Activated CD4-positive, alpha-beta T cell treated with anti-CD3 and anti-CD28 coated beads, Interleukin-2, amount 50 U/mL, for 1 hour (primary cell): ENCODE measurements around the gene MAFG.
"Not testable (repeated sequence)": the region's sequence is repeated elsewhere in the genome, so short reads cannot be mapped to it uniquely, and the experiment has no call there.

Experiments used
- DNase-seq: peaks from one replicate; pipeline ENCODE4 v3.0.0-alpha.2; 2020

Gene MAFG

DNA sequence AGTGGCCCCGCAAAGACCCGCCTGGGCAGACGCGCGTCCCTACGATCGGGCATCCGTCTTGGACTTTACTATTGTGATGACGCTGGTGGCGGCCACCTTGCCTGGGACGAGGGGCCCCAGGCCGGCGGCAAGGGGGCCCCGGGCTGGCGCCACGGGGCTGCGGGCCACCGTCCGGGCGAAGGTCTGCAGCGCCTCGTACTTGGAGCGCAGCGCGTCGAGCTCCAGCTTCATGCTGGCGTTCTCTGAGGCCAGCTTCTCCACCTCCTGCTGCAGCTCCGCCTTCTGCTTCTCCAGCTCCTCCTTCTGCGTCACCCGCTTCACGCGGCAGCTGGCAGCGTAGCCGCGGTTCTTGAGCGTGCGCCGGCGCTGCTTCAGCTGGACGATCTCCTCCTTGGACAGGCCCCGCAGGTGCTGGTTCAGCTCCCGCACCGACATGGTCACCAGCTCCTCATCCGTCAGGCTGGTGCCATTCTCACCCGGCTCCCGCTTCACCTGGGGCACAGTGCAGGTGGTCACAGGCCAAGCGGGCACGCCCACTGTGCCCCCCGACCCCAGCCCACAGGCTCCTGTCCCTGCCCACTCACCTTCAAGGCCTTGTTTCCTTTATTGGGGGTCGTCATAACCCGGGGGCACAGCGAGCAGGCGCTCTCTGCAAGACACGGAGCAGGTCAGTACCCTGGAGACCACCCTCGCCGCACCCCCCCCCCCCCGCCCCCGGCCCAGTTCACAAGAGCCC is 4.8 kb downstream of the MAFG start:
- no peak for DNase-seq

DNA sequence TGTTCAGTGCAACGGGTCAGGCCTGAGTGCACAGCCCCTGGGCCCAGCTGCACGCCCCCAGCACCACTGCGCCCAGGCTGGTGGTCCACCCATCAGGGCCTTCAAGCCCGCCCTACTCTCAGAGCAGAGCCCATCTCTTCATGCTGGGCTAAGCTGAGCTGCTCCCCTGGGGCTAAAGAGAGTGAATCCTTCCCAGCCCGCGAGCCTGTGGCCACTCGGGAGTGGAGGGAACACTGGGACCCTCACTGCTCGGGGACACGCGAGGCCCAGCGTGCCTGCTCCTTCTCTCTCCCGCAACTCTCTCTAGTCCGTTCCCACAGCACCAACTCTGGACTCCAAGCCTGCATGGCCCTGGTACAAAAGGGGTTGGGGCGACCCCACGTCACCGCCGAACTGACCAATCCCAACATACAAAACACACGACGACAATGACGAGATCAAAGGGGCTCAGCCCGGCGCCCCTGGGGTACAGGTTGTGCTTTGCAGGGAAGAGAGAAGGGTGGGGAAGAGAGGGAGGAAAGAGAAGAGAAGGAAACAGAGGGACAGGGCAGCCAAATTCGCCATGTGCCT is 5.5 kb downstream of the MAFG start:
- DNase-seq = no peak

DNA sequence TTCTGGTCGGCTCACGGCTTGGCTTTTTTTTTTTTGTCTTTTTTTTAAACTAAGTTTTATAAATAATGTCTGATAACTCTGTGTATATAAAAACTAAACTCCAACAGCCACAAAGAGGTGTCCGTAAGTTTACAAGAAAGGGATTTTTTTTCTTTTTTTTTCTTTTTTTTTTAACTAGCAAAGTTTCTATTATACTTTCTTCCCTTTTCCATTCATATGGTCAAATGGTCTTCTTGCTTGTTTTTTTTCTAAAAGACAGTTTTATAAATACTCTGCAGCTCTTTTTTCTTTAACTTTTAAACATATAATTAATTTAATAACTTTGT is 6.0 kb downstream of the MAFG start:
- DNase-seq = no peak

DNA sequence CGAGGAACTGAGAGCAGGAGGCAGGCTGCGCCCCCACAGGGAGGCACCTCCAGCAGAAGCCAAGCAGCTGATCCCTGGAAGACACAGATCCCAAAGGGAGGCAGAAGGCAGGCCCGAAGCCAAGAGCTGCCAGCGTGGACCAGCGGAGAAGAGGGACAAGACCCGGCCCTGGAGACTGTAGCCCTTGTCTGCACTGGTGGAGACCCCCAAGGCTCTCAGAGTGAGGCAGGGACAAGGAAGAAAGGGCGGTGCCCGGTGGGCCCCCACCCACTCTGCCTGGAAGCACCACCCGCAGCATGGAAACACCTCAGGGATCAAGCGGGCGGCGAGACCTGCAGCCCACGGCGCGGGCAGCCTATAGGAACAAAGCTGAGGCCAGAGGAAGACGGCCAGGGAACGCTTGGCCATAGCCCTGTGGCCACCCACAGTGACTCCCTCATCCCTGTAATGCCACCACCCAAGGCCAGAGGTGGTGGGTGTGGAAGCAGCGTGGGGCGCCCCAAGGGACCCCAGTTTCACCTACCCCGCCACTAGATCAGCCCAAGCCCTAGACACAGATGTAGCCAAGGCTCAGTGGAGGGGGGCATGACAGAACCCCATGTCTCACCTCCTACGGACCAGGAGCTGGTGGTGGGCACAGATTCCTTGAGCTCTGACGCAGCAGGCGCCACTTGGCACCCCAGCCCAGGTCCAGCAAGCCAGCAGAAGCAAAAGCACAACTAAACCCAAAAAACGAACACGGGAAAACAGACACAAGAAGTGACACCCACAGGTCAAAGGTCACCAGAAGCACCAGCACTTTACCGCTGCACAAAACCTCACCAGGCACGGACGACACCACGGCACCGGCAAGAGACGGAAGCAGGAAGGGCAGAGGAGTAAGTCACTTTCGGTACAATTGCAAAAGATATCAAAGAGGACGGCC is 6.7 kb downstream of the MAFG start:
- no peak for DNase-seq

DNA sequence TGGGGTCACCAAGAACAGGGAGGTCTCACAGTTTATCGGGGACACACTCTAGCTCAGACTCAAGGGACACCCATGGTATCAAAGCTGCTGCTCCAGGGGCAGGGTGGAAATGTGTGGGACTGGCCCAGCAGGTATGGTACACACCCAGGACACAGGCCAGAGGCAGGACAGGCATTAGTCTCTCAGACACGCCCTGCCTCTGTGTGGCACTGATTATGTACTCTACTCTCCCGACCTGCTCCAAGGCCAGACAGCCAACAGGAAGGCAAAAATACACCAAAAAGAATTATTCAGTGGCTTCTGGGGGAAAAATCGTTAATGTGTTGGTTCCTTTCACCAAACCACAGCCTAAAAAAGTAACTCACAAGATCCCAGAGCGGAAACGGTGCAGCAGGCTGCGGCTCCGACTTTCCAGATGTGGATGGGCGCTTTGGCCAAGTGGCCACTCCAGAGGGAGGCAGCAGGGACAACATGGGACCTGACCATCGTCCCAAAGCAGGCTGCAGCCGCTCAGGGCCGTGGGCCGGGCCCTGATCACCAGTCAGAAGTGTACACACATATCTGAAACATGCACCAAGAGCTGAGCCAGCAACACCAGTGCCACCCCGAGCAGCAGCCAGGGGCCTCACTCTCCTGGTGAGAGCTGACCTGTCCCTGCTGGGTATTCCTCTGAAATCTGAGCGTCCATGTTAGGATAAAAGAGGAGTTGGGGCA is 8.5 kb downstream of the MAFG start:
- no peak for DNase-seq

DNA sequence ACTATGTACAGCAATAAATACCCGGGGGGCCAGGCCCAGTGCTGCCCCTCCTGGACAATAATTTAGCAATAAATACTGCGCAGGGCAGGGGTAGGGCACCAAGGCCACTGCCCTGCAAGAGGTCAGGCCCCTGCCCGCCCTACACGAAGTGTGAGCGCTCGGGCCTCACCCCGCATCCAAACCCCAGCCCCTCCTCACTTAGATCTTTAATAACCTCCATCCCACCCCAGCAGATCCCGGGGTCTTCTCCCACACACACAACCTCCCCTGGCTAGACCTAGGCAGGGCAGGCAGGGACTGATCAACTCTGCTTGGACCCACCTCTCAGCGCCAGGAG is 9.2 kb downstream of the MAFG start:
- not testable (repeated sequence) for DNase-seq

DNA sequence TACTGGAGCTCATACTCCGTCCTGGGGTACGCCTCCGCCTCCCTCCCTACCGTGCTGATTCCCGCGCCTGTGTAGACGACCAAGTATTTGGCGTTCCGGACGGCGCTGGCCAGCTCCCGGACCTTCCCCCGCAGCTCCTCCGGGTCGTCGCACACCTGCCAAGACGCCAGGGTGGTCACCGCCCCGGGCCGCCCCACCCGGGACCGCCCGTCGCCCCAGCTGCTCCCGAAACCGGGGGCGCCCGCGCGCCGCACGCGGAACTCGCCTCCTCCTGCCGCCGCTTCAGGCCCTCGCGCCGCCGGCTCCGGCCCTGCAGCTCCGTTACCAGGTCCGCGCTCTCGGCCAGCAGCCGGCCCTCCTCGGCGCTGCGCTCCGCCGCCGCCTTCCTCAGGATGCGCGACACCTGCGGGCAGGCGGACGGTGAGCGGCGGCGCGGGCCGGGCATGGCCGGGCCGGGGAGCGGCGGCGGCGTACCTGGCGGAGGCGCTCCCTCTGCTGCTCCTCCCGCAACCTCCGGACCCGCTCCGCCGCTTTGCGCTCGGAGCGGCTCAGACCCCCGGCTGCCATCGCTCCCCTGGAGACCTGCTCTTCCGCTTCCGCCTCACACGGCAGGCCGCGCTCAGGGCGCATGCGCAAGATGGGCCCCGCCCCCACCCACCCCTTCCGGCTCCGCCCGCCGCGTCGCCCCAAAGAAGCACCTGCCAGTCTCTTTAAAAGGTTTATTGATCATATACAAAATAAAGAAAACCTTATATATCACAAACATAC is 9.8 kb downstream of the MAFG start, which contains the start of gene SIRT7:
Gene SIRT7, minus strand, starts transcription at position 612 of the 768 bp plus-strand sequence. Its CDS starts 45 bp downstream, at position 567.
- peak; percentile 80 for DNase-seq

DNA sequence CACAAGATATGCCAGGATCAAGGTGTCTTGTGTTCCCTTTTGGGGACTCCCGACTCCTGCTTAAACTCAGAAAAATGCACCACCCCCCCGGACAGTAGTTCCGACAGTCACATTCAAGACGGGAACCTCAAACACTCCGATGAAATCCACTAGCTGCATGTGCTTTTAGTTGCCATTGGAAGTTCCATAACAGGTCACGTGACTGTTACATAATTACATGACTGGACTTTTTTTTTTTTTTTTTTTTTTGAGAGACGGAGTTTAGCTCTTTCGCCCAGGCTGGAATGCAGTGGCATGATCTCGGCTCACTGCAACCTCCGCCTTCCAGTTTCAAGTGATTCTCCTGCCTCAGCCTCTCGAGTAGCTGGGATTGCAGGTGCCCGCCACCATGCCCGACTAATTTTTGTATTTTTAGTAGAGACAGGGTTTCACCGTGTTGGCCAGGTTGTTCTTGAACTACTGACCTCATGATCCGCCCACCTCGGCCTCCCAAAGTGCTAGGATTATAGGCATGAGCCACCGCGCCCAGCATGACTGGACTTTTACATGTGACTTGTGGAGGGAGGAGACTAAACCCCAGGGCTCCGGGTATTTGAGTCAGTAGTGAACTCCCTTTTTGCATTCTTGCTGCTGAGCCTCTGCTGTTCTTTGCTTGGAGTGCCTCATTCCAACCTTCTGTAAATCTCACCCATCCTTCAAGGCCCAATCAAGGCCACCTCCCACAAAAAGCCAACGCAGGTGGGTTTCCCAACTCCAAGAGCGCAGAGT is 11.1 kb downstream of the MAFG start:
- DNase-seq = no peak

DNA sequence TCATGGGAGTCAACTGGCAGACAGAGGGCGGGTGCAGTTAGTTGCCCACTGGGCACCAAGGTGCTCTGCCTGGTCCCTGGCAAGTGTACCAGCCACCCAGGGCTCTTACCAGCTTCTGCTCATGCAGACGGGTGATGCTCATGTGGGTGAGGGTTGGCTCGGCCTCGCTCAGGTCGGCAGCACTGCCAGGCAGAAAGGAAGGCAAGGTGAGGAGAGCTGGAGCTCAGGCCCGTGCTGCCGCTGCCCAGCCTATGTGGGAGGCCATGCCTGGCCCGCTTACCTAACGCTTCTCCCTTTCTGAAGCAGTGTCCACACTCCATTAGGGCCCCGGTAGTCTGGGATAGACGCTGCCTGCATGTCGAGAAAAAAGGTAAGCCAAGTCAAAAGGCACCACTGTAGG is 12.2 kb downstream of the MAFG start:
- DNase-seq = no peak

DNA sequence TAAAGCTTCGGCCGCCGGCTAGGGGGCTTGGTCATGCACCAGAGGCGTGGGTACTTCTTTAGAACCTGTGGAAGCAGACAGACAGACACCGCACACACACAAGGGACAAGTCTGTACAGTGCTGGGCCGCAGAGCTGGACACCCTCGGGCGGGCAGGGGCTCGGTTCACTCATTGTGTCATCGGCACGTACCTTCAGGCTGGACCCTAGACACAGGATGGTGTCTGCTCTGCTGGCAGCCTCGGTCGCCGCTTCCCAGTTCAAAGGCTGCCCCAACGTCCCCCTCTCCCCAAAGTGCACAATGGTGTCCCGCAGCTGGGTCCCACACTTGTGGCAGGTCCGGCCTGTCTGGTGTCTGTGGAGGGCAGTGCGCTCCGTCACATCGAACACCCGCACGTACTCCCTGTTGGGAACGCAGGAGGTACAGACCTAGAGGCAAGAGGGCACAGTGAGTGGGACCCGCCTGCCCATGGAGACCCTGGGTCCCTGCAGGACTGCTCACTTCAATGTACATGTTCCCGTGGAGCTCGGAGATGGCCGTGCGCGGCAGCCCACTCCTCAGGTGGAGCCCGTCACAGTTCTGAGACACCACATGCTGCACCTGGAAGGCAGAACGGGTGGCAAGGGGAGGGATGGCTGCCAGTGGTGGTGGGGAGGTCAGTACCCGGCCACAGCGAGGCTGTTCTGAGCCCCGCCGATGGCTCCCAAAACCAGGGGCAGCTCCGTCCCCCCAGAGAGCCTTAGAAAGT is 13.3 kb downstream of the MAFG start:
- DNase-seq = no peak

DNA sequence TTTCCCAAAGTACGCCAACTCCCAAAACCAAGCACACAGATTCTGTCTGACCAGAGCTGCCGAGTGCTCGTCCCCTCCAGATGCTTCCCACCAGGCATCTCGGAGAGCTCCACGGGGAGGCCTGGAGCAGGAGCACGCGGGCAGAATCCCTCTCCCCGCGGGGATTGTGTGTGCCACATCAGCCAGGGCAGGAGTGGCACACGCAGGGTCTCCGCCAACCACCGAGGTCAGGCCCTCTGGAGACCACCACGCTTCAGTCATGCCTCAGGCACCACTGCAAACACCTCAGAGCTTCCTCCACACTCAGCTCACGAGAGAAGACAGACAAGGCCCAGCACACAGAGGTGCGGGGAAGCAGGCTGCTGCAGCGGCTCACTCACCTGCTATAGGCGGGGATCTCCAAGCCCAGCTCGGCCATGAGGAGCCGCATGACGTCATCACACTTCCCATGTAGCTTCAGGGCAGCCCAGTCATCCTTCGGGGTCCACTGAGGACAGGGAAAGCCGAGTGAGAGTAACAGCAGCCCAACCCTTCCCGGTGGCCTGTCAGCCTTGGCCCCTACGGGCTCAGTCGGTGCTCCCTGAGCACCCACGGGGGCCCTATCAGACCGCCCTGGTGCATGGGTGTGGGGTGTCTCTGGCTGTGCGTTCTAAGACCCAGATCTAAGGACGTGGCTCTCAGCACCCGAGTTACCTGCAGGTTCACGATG is 14.0 kb downstream of the MAFG start:
- DNase-seq = no peak

DNA sequence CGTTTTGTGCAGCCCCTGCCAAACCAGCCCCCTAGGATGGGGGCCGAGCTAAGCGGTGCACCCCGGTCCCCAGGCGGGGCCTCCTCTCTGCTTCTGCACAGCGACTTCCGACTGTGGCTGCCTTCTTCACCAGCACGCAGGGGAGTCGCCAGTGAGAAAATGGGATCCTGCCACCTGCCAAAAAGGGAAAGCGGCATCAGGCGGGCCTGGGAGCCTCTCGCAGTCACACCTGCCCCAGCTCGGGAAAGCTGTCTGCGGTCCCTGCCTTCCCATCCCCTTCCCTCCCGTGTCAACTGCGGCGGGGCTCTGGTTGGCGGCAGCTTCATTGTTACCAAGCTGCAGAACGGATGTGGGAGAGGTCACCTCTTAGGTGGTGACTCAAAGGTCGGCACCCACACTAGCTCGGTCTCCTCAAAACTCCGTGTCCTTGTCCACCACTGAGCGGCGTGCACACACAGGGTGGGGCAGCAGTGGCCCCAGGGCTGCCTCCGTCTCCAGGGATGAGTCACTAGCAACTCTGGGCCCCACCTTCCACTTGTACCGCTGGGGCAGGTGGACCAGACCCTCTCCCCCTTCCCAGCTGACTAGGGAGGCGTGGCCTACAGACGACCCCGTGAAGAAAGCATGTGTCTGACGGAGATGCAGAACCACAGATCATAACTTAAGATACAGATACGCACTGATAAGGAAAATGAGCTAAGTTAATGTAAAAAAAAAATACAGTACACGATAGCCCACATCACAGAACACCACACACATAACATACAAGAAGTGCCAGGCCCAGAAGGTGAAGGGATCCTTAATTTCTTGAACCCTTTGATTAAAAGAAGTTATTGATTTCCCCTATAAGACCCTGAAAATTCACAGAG is 14.9 kb downstream of the MAFG start:
- DNase-seq = no peak

DNA sequence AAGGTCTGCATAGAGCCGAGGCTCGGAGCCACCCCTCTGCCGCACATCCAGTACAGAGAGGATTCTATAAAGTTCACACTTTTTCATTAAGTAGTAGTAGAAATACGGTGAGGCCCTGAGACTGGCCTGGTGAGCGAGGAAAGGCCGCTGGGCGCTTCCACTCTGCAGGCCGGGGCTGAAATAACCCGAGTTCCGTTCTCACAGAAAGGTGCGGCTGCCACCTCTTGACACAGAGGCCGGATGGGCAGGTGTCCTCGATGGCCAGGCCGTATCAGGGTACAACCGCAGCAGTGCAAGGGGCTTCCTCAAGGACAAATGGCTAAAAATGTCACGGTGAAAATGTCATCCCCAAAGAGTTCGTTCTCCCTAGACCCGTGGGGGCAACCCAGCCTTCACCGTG is 15.6 kb downstream of the MAFG start:
- DNase-seq = no peak

DNA sequence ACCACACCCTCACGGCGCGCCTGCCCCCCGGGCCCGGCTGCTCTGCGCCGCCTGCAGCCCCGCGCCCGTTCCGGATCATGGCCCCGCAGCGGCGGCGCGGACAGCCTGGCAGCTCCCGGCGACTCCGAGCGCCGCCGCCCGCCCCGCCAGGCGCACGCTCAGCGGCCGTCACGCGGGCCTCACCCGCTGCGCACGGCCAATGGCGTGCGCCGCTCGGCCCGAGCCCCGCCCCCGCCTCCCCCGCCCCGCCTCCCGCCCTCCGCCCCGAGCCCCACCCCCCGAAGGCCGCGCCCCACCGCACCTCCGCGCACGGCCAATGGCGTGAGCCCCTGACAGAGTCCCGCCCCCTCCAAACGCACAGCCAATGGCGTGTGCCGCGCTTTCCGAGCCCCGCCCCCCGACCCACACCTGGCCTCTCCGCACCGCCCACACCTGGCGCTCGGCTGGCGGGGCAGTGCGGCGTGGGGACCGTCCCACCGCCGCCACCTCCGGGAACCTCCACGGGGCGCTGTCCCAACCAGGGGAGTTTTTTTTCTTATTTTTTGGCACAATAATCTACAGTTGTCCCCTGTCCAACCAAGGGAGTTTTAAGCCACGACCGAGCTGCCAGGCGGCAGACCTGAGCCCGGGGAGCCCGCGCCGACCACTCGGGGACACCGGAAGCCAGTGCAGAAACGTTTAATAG is 16.1 kb downstream of the MAFG start, which contains the start of gene PCYT2:
Gene PCYT2, minus strand, starts transcription at position 123 of the 685 bp plus-strand sequence. Its CDS starts 44 bp downstream, at position 79.
- DNase-seq = peak; percentile 93

DNA sequence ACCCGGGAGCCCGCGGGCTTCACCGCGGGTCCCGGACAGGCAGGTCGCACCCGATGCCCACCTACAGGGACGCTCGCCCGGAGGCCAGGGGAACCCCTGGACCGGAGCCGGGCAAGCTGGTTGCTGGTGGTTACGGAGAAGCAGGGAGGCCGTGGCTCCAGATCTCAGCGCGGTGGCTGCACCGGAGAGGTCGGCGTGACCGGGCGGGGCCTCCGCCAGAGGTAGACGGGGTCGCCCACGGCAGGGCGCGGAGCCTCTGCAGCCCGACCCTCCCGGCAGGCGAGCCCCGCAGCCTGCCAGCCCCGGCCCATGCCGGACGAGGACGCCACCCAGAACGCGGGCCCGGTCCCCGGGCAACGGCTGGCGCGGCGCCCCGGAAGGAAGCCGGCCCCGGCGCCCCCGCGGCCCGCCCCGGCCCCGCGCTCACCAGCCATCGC is 16.7 kb downstream of the MAFG start:
- no peak for DNase-seq

DNA sequence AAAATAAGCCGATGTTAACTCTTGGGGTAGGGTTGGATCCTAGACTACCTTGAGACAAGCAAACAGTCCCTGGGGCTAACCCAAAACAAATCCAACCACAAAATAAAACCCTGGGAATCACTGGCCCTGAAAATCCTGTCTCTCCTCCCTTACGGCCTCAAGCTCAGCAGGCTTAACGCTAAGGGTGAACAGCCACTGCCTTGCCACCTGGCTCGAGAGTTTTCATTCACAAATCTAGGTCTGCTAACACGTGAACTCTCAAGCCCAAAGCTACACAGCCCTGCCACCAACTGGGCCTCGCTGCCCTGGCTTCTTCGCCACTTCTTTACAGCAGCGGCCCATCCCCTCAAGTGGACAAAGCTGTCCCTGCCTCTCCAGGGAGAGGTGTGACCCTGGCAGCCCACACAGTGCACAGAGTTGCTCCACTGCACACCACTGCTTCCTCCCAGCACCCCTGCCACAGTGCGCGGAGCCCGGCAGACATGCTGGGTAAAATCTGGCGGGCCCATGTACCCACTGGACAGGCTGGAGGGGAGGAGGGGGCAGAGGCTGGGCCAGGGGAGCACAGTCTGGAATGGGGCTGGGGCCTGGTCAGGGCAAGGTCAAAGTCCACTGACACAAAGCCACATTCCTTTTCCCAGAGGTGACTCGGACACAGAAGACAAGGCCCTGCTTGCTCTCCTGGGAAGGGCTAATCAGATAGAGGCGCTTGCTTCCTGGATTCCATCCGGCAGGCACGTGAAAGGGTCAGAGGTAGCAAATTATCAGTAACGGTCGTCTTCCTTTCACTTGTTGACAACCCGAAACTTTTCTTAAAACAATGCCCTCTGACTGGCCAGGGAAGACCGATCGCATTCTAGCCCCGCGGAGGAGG is 17.3 kb downstream of the MAFG start:
- no peak for DNase-seq

DNA sequence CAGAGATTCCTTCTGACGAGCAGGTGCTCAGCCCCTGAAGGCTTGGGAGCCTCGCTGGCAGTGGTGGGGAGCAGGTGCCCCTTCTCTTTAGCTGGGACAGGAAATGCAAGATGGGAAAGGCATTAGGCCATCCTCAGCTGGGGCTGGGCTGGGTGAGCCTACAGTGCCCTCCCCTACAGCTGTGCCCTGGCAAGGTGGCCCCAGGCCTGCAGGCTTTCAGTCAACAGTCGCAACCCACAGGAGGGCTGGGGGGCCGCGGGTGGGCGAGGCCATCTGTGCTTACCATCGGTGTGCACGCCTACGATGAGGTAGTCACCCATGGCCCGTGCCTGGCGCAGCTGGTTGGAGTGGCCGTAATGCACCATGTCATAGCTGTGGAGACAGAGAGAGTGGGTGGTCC is 18.3 kb downstream of the MAFG start:
- no peak for DNase-seq
